K562 (cell line): ENCODE results near the gene VAC14. TPM values are rescaled to one million over a fixed set of nuclear protein-coding genes. Genes with fewer than 3 reads are reported as not detected.

Experiments
- ATAC-seq: fragments of 200-7000 bp; cut with Tn5 transposase; 3 replicates; pipeline ENCODE4 v1.9.1; 2020; ENCODE audit warnings: moderate library complexity
- BruUV-seq: library from RNA; stranded (reverse); fragments of 400-500 nt; replicated peaks from 2 replicates; lab custom pipeline; 2021; lab: Mats Ljungman, UMichigan
- CTCF ChIA-PET: fragments of 300-600 bp; formaldehyde crosslinking; extraction: SDS; loops from one replicate; lab custom pipeline; 2021; ENCODE audit warnings: low intra/inter-chr PET ratio; lab: Yijun Ruan, JAX
- POLR2A ChIA-PET: fragments of 300-600, 350-650 bp; sonication (Branson Sonifier 250); formaldehyde crosslinking; extraction: SDS; loops from one replicate; lab custom pipeline; 2021; ENCODE audit warnings: antibody characterized with exemption, inconsistent platforms; lab: Yijun Ruan, JAX
- DNase-seq, 4 experiments: peaks; one replicate each; pipeline versions ENCODE4 v3.0.0 to v3.0.0-alpha.2; 2011 to 2018; ENCODE audit warnings: low spot score in 3 of 4, mixed read lengths in 3 of 4; ENCODE audit errors: extremely low read depth in 1 of 4
- FAIRE-seq: peaks from 2 replicates; lab custom pipeline; 2011; peaks lifted over from hg19 to GRCh38; lab: Jason Lieb, UNC
- H2AFZ ChIP-seq: 2 replicates; pipeline ENCODE4 v1.6.0; 2011; ENCODE audit warnings: low read depth, low read length, control low read depth, inconsistent platforms
- H3K27ac ChIP-seq: fragments of 200-600 bp; 3 replicates; pipeline ENCODE4 v1.8.0; 2011; ENCODE audit warnings: low read depth, mild to moderate bottlenecking, control low read depth, inconsistent platforms, low read length, moderate library complexity, mixed read lengths; ENCODE audit errors: extremely low read depth
- H3K27me3 ChIP-seq, 2 experiments: fragments of 300-600 bp in 1 of 2; 2 replicates in 1 of 2; 3 replicates in 1 of 2; pipeline versions ENCODE4 v1.6.0 to v1.8.0; 2011; ENCODE audit warnings: inconsistent platforms in 2 of 2, low read length in 2 of 2, mild to moderate bottlenecking in 1 of 2, mixed read lengths in 1 of 2, moderate library complexity in 1 of 2; ENCODE audit not compliant: control insufficient read depth in 2 of 2, insufficient read depth in 2 of 2
- H3K36me3 ChIP-seq: fragments of 300-600 bp; 3 replicates; pipeline ENCODE4 v1.8.0; 2011; ENCODE audit warnings: mild to moderate bottlenecking, low read length, inconsistent platforms; ENCODE audit not compliant: control insufficient read depth, insufficient read depth
- H3K4me1 ChIP-seq, 2 experiments: fragments of 200-600 bp in 1 of 2; replicated peaks in 1 of 2; 2 replicates in 1 of 2; 3 replicates in 1 of 2; pipeline versions ENCODE4 v1.5.1 to v1.8.0; 2011; ENCODE audit warnings: inconsistent platforms in 2 of 2, low read length in 2 of 2, mild to moderate bottlenecking in 1 of 2, mixed read lengths in 1 of 2, moderate library complexity in 1 of 2; ENCODE audit not compliant: control insufficient read depth in 2 of 2, insufficient read depth in 2 of 2
- H3K4me2 ChIP-seq: 2 replicates; pipeline ENCODE4 v1.6.1; 2011; ENCODE audit warnings: low read length, control low read depth, inconsistent platforms, mixed read lengths; ENCODE audit not compliant: insufficient read depth
- H3K4me3 ChIP-seq: fragments of 200-600 bp; sonication (generic), shearing (Covaris generic); 2 replicates; pipeline ENCODE4 v1.5.1; 2016; ENCODE audit warnings: control low read depth, inconsistent platforms
- H3K79me2 ChIP-seq: fragments of 200-600 bp; 3 replicates; pipeline ENCODE4 v1.8.0; 2011; ENCODE audit warnings: low read length, inconsistent platforms; ENCODE audit not compliant: control insufficient read depth, insufficient read depth
- H3K9ac ChIP-seq, 2 experiments: 2 replicates each; pipeline versions ENCODE4 v1.6.0 to v1.6.1; 2011; ENCODE audit warnings: low read depth in 2 of 2, low read length in 2 of 2, control low read depth in 1 of 2, inconsistent platforms in 1 of 2, mild to moderate bottlenecking in 1 of 2, mixed read lengths in 1 of 2; ENCODE audit not compliant: insufficient read depth in 1 of 2
- H3K9me1 ChIP-seq: one replicate; pipeline ENCODE4 v1.6.0; 2011; ENCODE audit warnings: inconsistent platforms, mild to moderate bottlenecking, low read length, moderate library complexity; ENCODE audit not compliant: control insufficient read depth, insufficient read depth
- H3K9me3 ChIP-seq: replicated peaks from 2 replicates; pipeline ENCODE4 v1.5.1; 2011; ENCODE audit warnings: low read depth, low read length, inconsistent platforms; ENCODE audit not compliant: control insufficient read depth, insufficient read depth
- H4K20me1 ChIP-seq: replicated peaks from 2 replicates; pipeline ENCODE4 v1.6.1; 2011; ENCODE audit warnings: low read length, inconsistent platforms, mixed read lengths; ENCODE audit not compliant: control insufficient read depth, insufficient read depth
- RBM14 ChIP-seq: fragments of 200-400 bp; formaldehyde crosslinking; IDR thresholded peaks from 2 replicates; pipeline ENCODE4 v1.6.1; 2018; ENCODE audit warnings: low read depth, mild to moderate bottlenecking, low read length, moderate library complexity, borderline replicate concordance; ENCODE audit not compliant: insufficient read depth
- ZNF140 ChIP-seq: fragments of 250-450 bp; sonication (Bioruptor Pico); IDR thresholded peaks from 2 replicates; pipeline ENCODE4 v1.8.0; 2021; ENCODE audit warnings: moderate library complexity, mild to moderate bottlenecking, inconsistent platforms
- WGBS: fragments of 100-300 bp; shearing (Covaris generic); methylation state at CpG from one replicate; pipeline ENCODE4 v1.1.6; 2016; ENCODE audit warnings: low coverage, mixed read lengths; ENCODE audit not compliant: insufficient coverage; ENCODE audit errors: missing lambda C conversion rate; 5-methylcytosine and 5-hydroxymethylcytosine counted together
- in situ Hi-C: fragments of 300-500 bp; cut with MboI; formaldehyde crosslinking; loops from 4 replicates; pipeline ENCODE4 v1.15.0; 2018; ENCODE audit warnings: inconsistent platforms, mixed read lengths
- intact Hi-C: fragments of 100-400 bp; cut with micrococcal nuclease; formaldehyde crosslinking; loops from 2 replicates; pipeline ENCODE4 v1.14.2; 2022
- polyA plus RNA-seq, 8 experiments: library from polyadenylated mRNA; depleted of rRNA in 4 of 8; stranded (reverse) in 5 of 8; unstranded in 3 of 8; fragments of >200 nt; fragmentation: Nextera tagmentation in 2 of 8; fragmentation: Illumina TruSeq in 1 of 8; extraction: Ambion mirVana in 2 of 8; extraction: Trizol in 1 of 8; gene quantifications; 2 replicates each; pipeline versions ENCODE4 v1.2.1 to v1.2.3, GENCODE V29; 2011 to 2014; ENCODE audit warnings: inconsistent platforms in 1 of 8, missing spikeins in 1 of 8
- total RNA-seq, 7 experiments: library from RNA; depleted of rRNA in 6 of 7; stranded (reverse); fragments of >200 nt in 6 of 7; fragmentation: Illumina TruSeq in 2 of 7; extraction: Trizol in 2 of 7; gene quantifications; 2 replicates each; pipeline versions ENCODE4 v1.2.1 to v1.2.3, GENCODE V29; 2011 to 2021; ENCODE audit warnings: low replicate concordance in 1 of 7

VAC14 gene
- total and polyA plus RNA-seq, 9 of the 15 experiments (the other 6 are each of a cell fraction or from before 2014, with no cell fraction given) = 1.3 to 41.6 (median 26.6) TPM

GRCh38 chr16:70691223-70692129 lies 109.5 kb downstream of the VAC14 start:
- H3K9me3 ChIP-seq = no peaks in the 10 kb centered on the region
- WGBS = 86% methylated on average over 25 of the region's 26 CpGs
- H3K4me3 ChIP-seq = no peak overlapping the region
- peaks cover 30 to 84% of the 10 kb centered on the region in 2 experiments for H3K4me1 ChIP-seq
- no peaks in the 10 kb centered on the region for H3K27me3 ChIP-seq
- no TSS peak for BruUV-seq
- peaks cover 12% of the 10 kb centered on the region; the same call in 1 of the 3 replicates for H3K36me3 ChIP-seq
- in situ Hi-C loops = no loop called here
- FAIRE-seq = no peak
- H2AFZ ChIP-seq = no peak overlapping the region
- H3K4me2 ChIP-seq = no peak overlapping the region
- no peak overlapping the region for H3K27ac ChIP-seq
- H3K9me1 ChIP-seq = no peaks in the 10 kb centered on the region
- DNase-seq = no peak
- H3K79me2 ChIP-seq = no peaks in the 10 kb centered on the region
- intact Hi-C loops = no loop called here
- H4K20me1 ChIP-seq = no peaks in the 10 kb centered on the region
- ChIA-PET POLR2A (no interaction called here), CTCF (no interaction called here)
- no peak for ATAC-seq
- TF ChIP-seq ZNF140 (CRISPR knock-in tag) (no peak), RBM14 (peak; percentile 37; the same call in 1 of the 2 replicates)
- peak overlapping the region in 1 of 2 experiments; percentile 61; a peak in 2 of 4 replicates for H3K9ac ChIP-seq
